SU-DHL-6 (cell line): ENCODE results near the gene TREM2.

Experiments
- CTCF ChIP-seq: fragments of 200-600 bp; sonication (generic); IDR thresholded peaks from one replicate; pipeline ENCODE4 v1.5.1; 2017; ENCODE audit warnings: antibody characterized with exemption, mild to moderate bottlenecking, low read length, moderate library complexity; ENCODE audit not compliant: insufficient read depth, poor library complexity, severe bottlenecking
- EZH2phosphoT487 ChIP-seq: fragments of 200-600 bp; sonication (generic), shearing (Covaris generic); conservative IDR thresholded peaks from 2 replicates; pipeline ENCODE4 v1.6.1; 2018; ENCODE audit warnings: mild to moderate bottlenecking, antibody characterized with exemption, low read length, moderate library complexity, mixed read lengths

- TF ChIP-seq CTCF, result no peak
- no peak for TF ChIP-seq EZH2phosphoT487
These were observed 11.7 kb upstream of the TREM2 start for GRCh38 chr6:41174610-41175009.
